GM19240 (cell line): Measurements from ENCODE around the gene NRDE2.

Experiments used
- DNase-seq: peaks from one replicate; pipeline ENCODE4 v3.0.0; 2011; ENCODE audit warnings: low spot score; ENCODE audit not compliant: insufficient read length

NRDE2 gene

GRCh38 chr14:90296641-90297040 is 35.1 kb downstream of the NRDE2 start:
- no peak for DNase-seq

GRCh38 chr14:90295870-90296516 is 35.7 kb downstream of the NRDE2 start:
- no peak for DNase-seq

- no peak for DNase-seq
These were observed 36.9 kb downstream of the NRDE2 start for GRCh38 chr14:90294872-90295271.

GRCh38 chr14:90293766-90294730 is 37.7 kb downstream of the NRDE2 start:
- DNase-seq, result no peak

GRCh38 chr14:90291699-90292098 is 40.0 kb downstream of the NRDE2 start:
- DNase-seq, result no peak

GRCh38 chr14:90290337-90291011 is 41.3 kb downstream of the NRDE2 start:
- DNase-seq, result no peak

GRCh38 chr14:90288651-90289355 is 42.9 kb downstream of the NRDE2 start:
- peak; percentile 16 for DNase-seq

GRCh38 chr14:90287791-90288190 is 44.0 kb downstream of the NRDE2 start:
- DNase-seq, result no peak

GRCh38 chr14:90281756-90282155 is 50.0 kb downstream of the NRDE2 start:
- no peak for DNase-seq

- DNase-seq, result no peak
These were observed 50.5 kb downstream of the NRDE2 start for GRCh38 chr14:90281261-90281660.

GRCh38 chr14:90280096-90280495 is 51.6 kb downstream of the NRDE2 start:
- DNase-seq, result no peak

GRCh38 chr14:90278199-90279175 is 53.3 kb downstream of the NRDE2 start:
- DNase-seq, result no peak

GRCh38 chr14:90277581-90278198 is 54.1 kb downstream of the NRDE2 start:
- no peak for DNase-seq

- no peak for DNase-seq
These were observed 54.9 kb downstream of the NRDE2 start for GRCh38 chr14:90276646-90277367.

GRCh38 chr14:90275820-90276219 is 55.9 kb downstream of the NRDE2 start:
- no peak for DNase-seq

- DNase-seq, result no peak
These were observed 56.3 kb downstream of the NRDE2 start for GRCh38 chr14:90275458-90275814.

GRCh38 chr14:90274808-90275457 is 56.8 kb downstream of the NRDE2 start:
- no peak for DNase-seq

- no peak for DNase-seq
These were observed 57.7 kb downstream of the NRDE2 start for GRCh38 chr14:90274019-90274418.

- DNase-seq, result no peak
These were observed 58.2 kb downstream of the NRDE2 start for GRCh38 chr14:90273532-90273931.
